Neural cell (in vitro differentiated cells): ENCODE data around the gene MTTP. TPM values are rescaled to one million over a fixed set of nuclear protein-coding genes. Genes with fewer than 3 reads are reported as not detected.

Experiments
- H2AFZ ChIP-seq: fragments of 200-600, 300-800 bp; sonication (generic), shearing (Covaris generic); 2 replicates; pipeline ENCODE4 v1.6.0; 2014; ENCODE audit warnings: low read depth, mild to moderate bottlenecking, antibody characterized with exemption, low read length, moderate library complexity
- H3F3A ChIP-seq: fragments of 200-600 bp; shearing (Covaris generic); 2 replicates; pipeline ENCODE4 v1.6.1; 2016; ENCODE audit warnings: mild to moderate bottlenecking, moderate library complexity, mixed read lengths, antibody characterized with exemption, low read length; ENCODE audit not compliant: insufficient read depth, poor library complexity, severe bottlenecking
- H3K27ac ChIP-seq: fragments of 200-600, 300-800 bp; sonication (generic), shearing (Covaris generic); 2 replicates; pipeline ENCODE4 v1.5.1; 2014; ENCODE audit warnings: mild to moderate bottlenecking, low read length, moderate library complexity
- H3K27me3 ChIP-seq: fragments of 300-800, 200-600 bp; sonication (generic), shearing (Covaris generic); 2 replicates; pipeline ENCODE4 v1.6.0; 2014; ENCODE audit warnings: mild to moderate bottlenecking, low read depth, low read length, moderate library complexity; ENCODE audit not compliant: insufficient read depth
- H3K36me3 ChIP-seq: fragments of 300-800, 200-600 bp; sonication (generic), shearing (Covaris generic); 2 replicates; pipeline ENCODE4 v1.5.1; 2014; ENCODE audit warnings: mild to moderate bottlenecking, antibody characterized with exemption, low read length, moderate library complexity; ENCODE audit not compliant: insufficient read depth
- H3K4me2 ChIP-seq: fragments of 300-800, 200-600 bp; sonication (generic), shearing (Covaris generic); 2 replicates; pipeline ENCODE4 v1.6.0; 2014; ENCODE audit warnings: mild to moderate bottlenecking, low read length
- H3K4me3 ChIP-seq: fragments of 300-800, 200-600 bp; sonication (generic), shearing (Covaris generic); 2 replicates; pipeline ENCODE4 v1.5.1; 2014; ENCODE audit warnings: mild to moderate bottlenecking, low read length, moderate library complexity
- H3K79me2 ChIP-seq: fragments of 200-600 bp; shearing (Covaris generic); replicated peaks from 2 replicates; pipeline ENCODE4 v1.6.0; 2014; ENCODE audit warnings: mild to moderate bottlenecking, low read length, moderate library complexity; ENCODE audit not compliant: insufficient read depth
- H3K9ac ChIP-seq: fragments of 300-800, 200-600 bp; sonication (generic), shearing (Covaris generic); 2 replicates; pipeline ENCODE4 v1.6.1; 2016; ENCODE audit warnings: mild to moderate bottlenecking, low read length, mixed read lengths
- H3K9me2 ChIP-seq: fragments of 200-600 bp; shearing (Covaris generic); 2 replicates; pipeline ENCODE4 v1.6.1; 2016; ENCODE audit warnings: mild to moderate bottlenecking, low read length, mixed read lengths; ENCODE audit not compliant: insufficient read depth
- H3K9me3 ChIP-seq: fragments of 200-600, 300-800 bp; sonication (generic), shearing (Covaris generic); 2 replicates; pipeline ENCODE4 v1.6.1; 2016; ENCODE audit warnings: mild to moderate bottlenecking, mixed run types, low read length, moderate library complexity, mixed read lengths
- H4K20me1 ChIP-seq: fragments of 200-600 bp; shearing (Covaris generic); 2 replicates; pipeline ENCODE4 v1.6.1; 2016; ENCODE audit warnings: mild to moderate bottlenecking, mixed run types; ENCODE audit not compliant: insufficient read depth
- EP300 ChIP-seq: fragments of 450-650 bp; conservative IDR thresholded peaks from 2 replicates; pipeline ENCODE4 v1.6.1; 2014; ENCODE audit warnings: antibody characterized with exemption, mild to moderate bottlenecking, moderate library complexity; ENCODE audit not compliant: poor library complexity, severe bottlenecking
- EZH2 ChIP-seq: fragments of 200-600, 300-800 bp; shearing (Covaris generic), sonication (generic); IDR thresholded peaks from 2 replicates; pipeline ENCODE4 v1.6.1; 2014; ENCODE audit warnings: antibody characterized with exemption, low read length, borderline replicate concordance, mild to moderate bottlenecking; ENCODE audit not compliant: insufficient read depth, poor library complexity, severe bottlenecking
- MXI1 ChIP-seq: fragments of 450-650 bp; conservative IDR thresholded peaks from 2 replicates; pipeline ENCODE4 v1.6.1; 2014; ENCODE audit warnings: antibody characterized with exemption, mild to moderate bottlenecking; ENCODE audit not compliant: poor library complexity, severe bottlenecking
- POLR2AphosphoS5 ChIP-seq: IDR thresholded peaks from 2 replicates; pipeline ENCODE4 v1.6.1; 2012
- RAD21 ChIP-seq: fragments of 450-650 bp; conservative IDR thresholded peaks from 2 replicates; pipeline ENCODE4 v1.6.1; 2014; ENCODE audit warnings: antibody characterized with exemption, mild to moderate bottlenecking, moderate library complexity
- SMC3 ChIP-seq: fragments of 450-650 bp; conservative IDR thresholded peaks from 2 replicates; pipeline ENCODE4 v1.6.1; 2014; ENCODE audit warnings: antibody characterized with exemption, mild to moderate bottlenecking, moderate library complexity; ENCODE audit not compliant: poor library complexity
- TAF1 ChIP-seq: IDR thresholded peaks from 2 replicates; pipeline ENCODE4 v1.6.1; 2012; ENCODE audit warnings: low read depth
- polyA plus RNA-seq: library from polyadenylated mRNA; depleted of rRNA; stranded (reverse); fragments of >200 nt; gene quantifications from 2 replicates; pipeline ENCODE4 v1.2.3, GENCODE V29; 2014
- TF ChIP-seq, protein P1 (sequence below): fragments of 450-650 bp; IDR thresholded peaks from 2 replicates; pipeline ENCODE4 v1.5.1; 2014; ENCODE audit warnings: antibody characterized with exemption, mild to moderate bottlenecking, moderate library complexity; ENCODE audit not compliant: poor library complexity, severe bottlenecking
- TF ChIP-seq, protein P2 (sequence below): IDR thresholded peaks from 2 replicates; pipeline ENCODE4 v1.6.1; 2012; ENCODE audit warnings: borderline replicate concordance

MTTP gene
- polyA plus RNA-seq, 1 donor from 2014 or later, result 1.2 TPM

DNA sequence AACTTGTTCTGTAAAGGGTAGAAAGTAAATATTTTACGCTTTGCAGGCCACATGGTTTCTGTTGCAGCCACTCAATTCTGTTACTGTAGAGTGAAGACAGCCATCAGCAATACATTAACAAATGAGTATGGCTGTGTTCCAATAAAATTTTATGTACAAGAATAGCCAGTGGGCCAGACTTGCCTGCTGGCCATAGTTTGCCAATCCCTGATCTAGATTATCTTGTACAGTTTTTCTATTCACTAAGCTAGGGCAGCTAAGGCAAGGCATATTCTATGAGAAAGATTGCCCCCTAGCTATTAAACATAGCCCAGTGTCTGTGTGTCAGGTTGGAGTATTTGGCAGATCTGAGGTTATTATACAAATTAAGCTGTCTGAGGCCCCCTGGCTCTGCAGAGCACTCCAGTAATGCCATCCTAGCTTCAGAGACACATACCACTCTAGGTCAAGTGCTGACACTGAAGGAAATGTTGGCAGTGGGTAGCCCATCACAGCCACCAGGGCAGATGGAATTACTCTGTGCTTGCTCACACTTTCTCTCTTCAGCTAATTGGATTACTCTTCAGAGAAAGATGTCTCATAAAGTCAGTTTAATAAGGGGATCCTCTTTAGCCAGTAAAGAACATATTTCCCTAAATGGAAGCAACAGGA lies 40.7 kb downstream of the MTTP start:
- Histone ChIP-seq H3K9ac (no peak overlapping the region), H3K9me2 (no peaks in the 10 kb centered on the region), H3K79me2 (no peaks in the 10 kb centered on the region), H3K36me3 (no peaks in the 10 kb centered on the region), H3K27me3 (no peaks in the 10 kb centered on the region), H3K4me2 (no peak overlapping the region), H3F3A (no peaks in the 10 kb centered on the region), H3K4me3 (no peak overlapping the region), H4K20me1 (no peaks in the 10 kb centered on the region), H3K9me3 (no peaks in the 10 kb centered on the region), H2AFZ (no peak overlapping the region), H3K27ac (no peak overlapping the region)
- no peak for TF ChIP-seq TAF1
- no peak for TF ChIP-seq MXI1
- TF ChIP-seq EP300, result no peak
- TF ChIP-seq, protein P1, sequence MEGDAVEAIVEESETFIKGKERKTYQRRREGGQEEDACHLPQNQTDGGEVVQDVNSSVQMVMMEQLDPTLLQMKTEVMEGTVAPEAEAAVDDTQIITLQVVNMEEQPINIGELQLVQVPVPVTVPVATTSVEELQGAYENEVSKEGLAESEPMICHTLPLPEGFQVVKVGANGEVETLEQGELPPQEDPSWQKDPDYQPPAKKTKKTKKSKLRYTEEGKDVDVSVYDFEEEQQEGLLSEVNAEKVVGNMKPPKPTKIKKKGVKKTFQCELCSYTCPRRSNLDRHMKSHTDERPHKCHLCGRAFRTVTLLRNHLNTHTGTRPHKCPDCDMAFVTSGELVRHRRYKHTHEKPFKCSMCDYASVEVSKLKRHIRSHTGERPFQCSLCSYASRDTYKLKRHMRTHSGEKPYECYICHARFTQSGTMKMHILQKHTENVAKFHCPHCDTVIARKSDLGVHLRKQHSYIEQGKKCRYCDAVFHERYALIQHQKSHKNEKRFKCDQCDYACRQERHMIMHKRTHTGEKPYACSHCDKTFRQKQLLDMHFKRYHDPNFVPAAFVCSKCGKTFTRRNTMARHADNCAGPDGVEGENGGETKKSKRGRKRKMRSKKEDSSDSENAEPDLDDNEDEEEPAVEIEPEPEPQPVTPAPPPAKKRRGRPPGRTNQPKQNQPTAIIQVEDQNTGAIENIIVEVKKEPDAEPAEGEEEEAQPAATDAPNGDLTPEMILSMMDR, result no peak
- no peak for TF ChIP-seq EZH2
- TF ChIP-seq, protein P2, sequence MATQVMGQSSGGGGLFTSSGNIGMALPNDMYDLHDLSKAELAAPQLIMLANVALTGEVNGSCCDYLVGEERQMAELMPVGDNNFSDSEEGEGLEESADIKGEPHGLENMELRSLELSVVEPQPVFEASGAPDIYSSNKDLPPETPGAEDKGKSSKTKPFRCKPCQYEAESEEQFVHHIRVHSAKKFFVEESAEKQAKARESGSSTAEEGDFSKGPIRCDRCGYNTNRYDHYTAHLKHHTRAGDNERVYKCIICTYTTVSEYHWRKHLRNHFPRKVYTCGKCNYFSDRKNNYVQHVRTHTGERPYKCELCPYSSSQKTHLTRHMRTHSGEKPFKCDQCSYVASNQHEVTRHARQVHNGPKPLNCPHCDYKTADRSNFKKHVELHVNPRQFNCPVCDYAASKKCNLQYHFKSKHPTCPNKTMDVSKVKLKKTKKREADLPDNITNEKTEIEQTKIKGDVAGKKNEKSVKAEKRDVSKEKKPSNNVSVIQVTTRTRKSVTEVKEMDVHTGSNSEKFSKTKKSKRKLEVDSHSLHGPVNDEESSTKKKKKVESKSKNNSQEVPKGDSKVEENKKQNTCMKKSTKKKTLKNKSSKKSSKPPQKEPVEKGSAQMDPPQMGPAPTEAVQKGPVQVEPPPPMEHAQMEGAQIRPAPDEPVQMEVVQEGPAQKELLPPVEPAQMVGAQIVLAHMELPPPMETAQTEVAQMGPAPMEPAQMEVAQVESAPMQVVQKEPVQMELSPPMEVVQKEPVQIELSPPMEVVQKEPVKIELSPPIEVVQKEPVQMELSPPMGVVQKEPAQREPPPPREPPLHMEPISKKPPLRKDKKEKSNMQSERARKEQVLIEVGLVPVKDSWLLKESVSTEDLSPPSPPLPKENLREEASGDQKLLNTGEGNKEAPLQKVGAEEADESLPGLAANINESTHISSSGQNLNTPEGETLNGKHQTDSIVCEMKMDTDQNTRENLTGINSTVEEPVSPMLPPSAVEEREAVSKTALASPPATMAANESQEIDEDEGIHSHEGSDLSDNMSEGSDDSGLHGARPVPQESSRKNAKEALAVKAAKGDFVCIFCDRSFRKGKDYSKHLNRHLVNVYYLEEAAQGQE, result no peak
- no peak for TF ChIP-seq SMC3
- no peak for TF ChIP-seq RAD21
- no peak for TF ChIP-seq POLR2AphosphoS5

DNA sequence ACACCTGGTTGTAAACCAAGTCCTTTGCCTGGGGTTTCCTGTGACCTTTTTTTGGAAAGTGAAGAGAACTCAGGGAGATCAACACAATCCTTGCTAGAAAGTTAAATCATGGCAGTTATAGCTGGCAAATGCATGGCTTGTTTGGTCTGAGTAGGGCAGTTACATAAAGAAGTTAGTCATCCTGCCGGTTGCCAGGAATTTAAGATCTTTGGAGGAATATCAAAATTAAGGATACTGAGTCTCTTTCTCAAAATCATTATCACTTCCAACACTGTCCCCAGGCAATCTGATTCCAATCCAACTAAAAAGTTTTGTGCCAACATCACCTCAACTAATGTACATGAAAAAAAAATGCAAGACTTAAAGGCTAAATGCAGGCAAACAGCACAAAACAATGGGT lies 42.8 kb downstream of the MTTP start:
- H3K27ac ChIP-seq, result no peak overlapping the region
- H3F3A ChIP-seq, result no peaks in the 10 kb centered on the region
- no peak overlapping the region for H2AFZ ChIP-seq
- H3K9me3 ChIP-seq, result no peaks in the 10 kb centered on the region
- no peak for TF ChIP-seq SMC3
- TF ChIP-seq, protein P2, result no peak
- no peak for TF ChIP-seq EP300
- no peak for TF ChIP-seq TAF1
- TF ChIP-seq, protein P1, result no peak
- no peak for TF ChIP-seq EZH2
- TF ChIP-seq POLR2AphosphoS5, result no peak
- TF ChIP-seq RAD21, result no peak
- TF ChIP-seq MXI1, result no peak
- no peak overlapping the region for H3K4me2 ChIP-seq
- no peaks in the 10 kb centered on the region for H3K27me3 ChIP-seq
- H3K4me3 ChIP-seq, result no peak overlapping the region
- no peaks in the 10 kb centered on the region for H3K9me2 ChIP-seq
- no peaks in the 10 kb centered on the region for H3K36me3 ChIP-seq
- no peak overlapping the region for H3K9ac ChIP-seq
- no peaks in the 10 kb centered on the region for H3K79me2 ChIP-seq
- H4K20me1 ChIP-seq, result no peaks in the 10 kb centered on the region
